Tibial artery (tissue), 4 donors: ENCODE measurements around the gene IL17RA.

Experiments
- DNase-seq, 2 donors: peaks; one replicate each; pipeline ENCODE4 v3.0.0-alpha.2; 2019
- H3K27ac ChIP-seq, 2 donors: fragments of 200-600 bp; sonication (generic) in 1 of 2; 1 replicate in 1 of 2; 2 replicates in 1 of 2; pipeline ENCODE4 v1.5.1; 2018 to 2019; ENCODE audit warnings: mild to moderate bottlenecking in 1 of 2
- H3K27me3 ChIP-seq, 2 donors: fragments of 200-600 bp; sonication (generic) in 1 of 2; one replicate each; pipeline versions ENCODE4 v1.5.1 to v1.6.0; 2016 to 2019
- H3K36me3 ChIP-seq, 3 donors: fragments of 200-600 bp; sonication (generic) in 2 of 3; one replicate each; pipeline ENCODE4 v1.5.1; 2016 to 2019; ENCODE audit warnings: mild to moderate bottlenecking in 2 of 3
- H3K4me1 ChIP-seq, 4 donors: fragments of 200-600 bp; sonication (generic) in 2 of 4; 1 replicate in 3 of 4; 2 replicates in 1 of 4; pipeline ENCODE4 v1.5.1; 2016 to 2019
- H3K4me3 ChIP-seq, 2 donors: fragments of 200-600 bp; sonication (generic) in 1 of 2; 1 replicate in 1 of 2; 2 replicates in 1 of 2; pipeline ENCODE4 v1.5.1; 2018 to 2019; ENCODE audit warnings: mild to moderate bottlenecking in 2 of 2
- H3K9me3 ChIP-seq, 3 donors: fragments of 200-600 bp; sonication (generic) in 1 of 3; one replicate each; pipeline ENCODE4 v1.5.1; 2016 to 2019
- intact Hi-C: fragments of 100-400 bp; cut with DNase I; formaldehyde crosslinking; loops from one replicate; pipeline ENCODE4 v1.15.0; 2023; ENCODE audit warnings: low total_unique reads
- TF ChIP-seq, protein P1 (sequence below), 2 experiments: fragments of 200-600 bp in 1 of 2; fragments of 450-650 bp in 1 of 2; IDR thresholded peaks; one replicate each; pipeline ENCODE4 v1.5.1; 2017 to 2019; ENCODE audit warnings: antibody characterized with exemption in 2 of 2, mild to moderate bottlenecking in 1 of 2, moderate library complexity in 1 of 2

Gene IL17RA

DNA sequence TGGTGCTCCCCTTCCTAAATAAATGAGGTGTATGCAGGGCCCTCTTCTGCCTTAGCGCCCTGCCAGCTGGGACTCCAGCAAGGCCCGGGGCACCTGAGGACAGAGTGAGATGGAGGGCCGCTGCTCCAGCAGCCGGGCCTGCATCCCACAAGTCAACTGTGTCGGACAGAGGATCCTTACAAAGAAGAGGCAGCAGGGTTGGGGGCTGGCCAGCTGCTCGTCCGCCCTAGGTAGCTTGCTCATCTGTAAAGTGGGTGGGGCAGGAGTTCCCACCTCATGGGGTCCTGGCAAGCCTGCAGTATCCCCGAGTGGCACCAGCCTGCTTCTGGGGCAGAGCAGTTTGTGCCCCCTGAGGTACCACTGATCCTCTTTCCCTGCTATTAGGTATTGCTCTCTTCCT is 28.8 kb downstream of the IL17RA start:
- H3K27me3 ChIP-seq: peaks cover 0 to 5% of the 10 kb centered on the region in 2 donors
- no peak for DNase-seq
- intact Hi-C loops: no loop called here
- peaks cover 11 to 16% (median 16%) of the 10 kb centered on the region in 3 donors for H3K36me3 ChIP-seq
- TF ChIP-seq, protein P1, sequence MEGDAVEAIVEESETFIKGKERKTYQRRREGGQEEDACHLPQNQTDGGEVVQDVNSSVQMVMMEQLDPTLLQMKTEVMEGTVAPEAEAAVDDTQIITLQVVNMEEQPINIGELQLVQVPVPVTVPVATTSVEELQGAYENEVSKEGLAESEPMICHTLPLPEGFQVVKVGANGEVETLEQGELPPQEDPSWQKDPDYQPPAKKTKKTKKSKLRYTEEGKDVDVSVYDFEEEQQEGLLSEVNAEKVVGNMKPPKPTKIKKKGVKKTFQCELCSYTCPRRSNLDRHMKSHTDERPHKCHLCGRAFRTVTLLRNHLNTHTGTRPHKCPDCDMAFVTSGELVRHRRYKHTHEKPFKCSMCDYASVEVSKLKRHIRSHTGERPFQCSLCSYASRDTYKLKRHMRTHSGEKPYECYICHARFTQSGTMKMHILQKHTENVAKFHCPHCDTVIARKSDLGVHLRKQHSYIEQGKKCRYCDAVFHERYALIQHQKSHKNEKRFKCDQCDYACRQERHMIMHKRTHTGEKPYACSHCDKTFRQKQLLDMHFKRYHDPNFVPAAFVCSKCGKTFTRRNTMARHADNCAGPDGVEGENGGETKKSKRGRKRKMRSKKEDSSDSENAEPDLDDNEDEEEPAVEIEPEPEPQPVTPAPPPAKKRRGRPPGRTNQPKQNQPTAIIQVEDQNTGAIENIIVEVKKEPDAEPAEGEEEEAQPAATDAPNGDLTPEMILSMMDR (IDR thresholded peaks at IDR 0.05): no peak
- H3K9me3 ChIP-seq: no peaks in the 10 kb centered on the region
- no peak overlapping the region for H3K27ac ChIP-seq
- no peaks in the 10 kb centered on the region for H3K4me1 ChIP-seq
- no peak overlapping the region for H3K4me3 ChIP-seq

DNA sequence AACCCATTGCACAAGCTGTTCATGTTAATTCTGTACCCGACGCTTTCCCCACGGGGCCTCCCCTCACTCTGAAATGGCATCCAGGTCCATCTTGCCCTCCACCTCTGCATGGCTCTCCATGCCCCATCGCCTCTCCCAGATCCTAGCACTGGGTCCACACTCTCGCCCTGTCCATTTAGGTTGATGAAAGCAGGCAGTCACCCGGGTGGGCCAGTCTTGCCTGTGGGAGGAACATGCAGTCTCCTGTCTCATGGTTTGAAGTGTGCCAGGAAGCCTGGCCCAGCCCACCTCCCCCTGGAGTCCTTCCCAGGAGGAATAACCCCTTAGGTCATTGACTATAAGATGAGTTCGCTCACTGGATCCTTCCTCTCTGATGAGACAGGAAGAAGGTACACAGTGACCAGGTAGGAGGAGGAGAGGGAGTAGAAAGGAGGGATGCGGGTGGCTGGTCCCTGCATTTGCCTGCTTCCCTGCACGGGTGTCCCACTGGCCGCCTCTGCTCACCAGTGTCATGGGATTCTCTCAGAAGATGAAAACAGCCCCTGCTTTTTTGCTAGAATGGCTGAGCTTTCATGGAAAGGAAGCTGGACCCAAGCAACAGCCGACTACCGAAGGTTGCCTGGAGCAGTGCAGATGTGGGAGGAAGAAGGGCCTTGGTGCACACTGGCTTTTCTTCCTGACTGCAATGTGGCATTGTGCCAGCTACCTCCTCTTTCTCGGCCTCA is 29.5 kb downstream of the IL17RA start:
- no peaks in the 10 kb centered on the region for H3K4me1 ChIP-seq
- H3K36me3 ChIP-seq: peaks cover 4 to 9% (median 8%) of the 10 kb centered on the region in 3 donors
- H3K4me3 ChIP-seq: no peak overlapping the region
- no peak for DNase-seq
- intact Hi-C loops: no loop called here
- no peaks in the 10 kb centered on the region for H3K9me3 ChIP-seq
- H3K27me3 ChIP-seq: peaks cover 0 to 12% of the 10 kb centered on the region in 2 donors
- H3K27ac ChIP-seq: no peak overlapping the region
- TF ChIP-seq, protein P1 (IDR thresholded peaks at IDR 0.05): no peak

DNA sequence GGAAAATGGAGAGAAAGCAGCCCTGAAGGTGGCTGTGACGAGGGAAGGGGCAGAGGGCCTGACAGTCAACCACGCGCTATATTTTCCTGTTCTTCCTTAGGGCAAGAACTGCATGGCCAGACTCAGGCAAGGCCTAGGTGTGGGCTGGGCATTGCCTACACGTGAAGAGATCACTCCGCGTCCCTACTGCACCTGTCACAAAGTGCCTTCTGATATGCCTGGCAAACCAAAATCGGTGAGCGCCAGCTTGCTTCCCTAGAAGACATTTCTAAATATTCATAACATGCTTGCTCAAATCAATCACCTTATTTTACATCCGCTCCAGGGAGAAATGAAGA is 30.1 kb downstream of the IL17RA start:
- no peaks in the 10 kb centered on the region for H3K9me3 ChIP-seq
- no peak overlapping the region for H3K27ac ChIP-seq
- no peak overlapping the region for H3K4me3 ChIP-seq
- H3K36me3 ChIP-seq: peaks cover 0 to 3% (median 3%) of the 10 kb centered on the region in 3 donors
- intact Hi-C loops: no loop called here
- H3K4me1 ChIP-seq: no peaks in the 10 kb centered on the region
- peaks cover 0 to 18% of the 10 kb centered on the region in 2 donors for H3K27me3 ChIP-seq
- TF ChIP-seq, protein P1 (IDR thresholded peaks at IDR 0.05): no peak
- no peak for DNase-seq

DNA sequence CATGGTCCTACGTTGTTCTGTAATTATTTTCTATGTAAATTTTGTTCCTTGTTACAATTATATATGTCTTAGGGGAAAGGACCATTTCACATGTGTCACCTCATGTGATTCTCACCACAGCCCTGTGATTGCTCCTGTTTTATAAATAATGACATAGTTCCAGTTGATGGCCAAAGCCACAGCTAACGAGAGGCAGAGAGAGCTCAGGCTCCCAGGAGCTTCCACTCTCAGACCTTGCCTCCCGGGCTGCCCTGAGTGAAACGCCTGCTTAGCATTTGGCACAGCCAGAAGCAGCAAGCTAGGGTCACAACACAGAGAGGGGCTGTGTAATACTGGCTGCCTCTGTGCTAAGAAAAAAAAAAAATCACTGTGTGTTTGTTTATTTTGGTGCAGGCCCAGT is 30.4 kb downstream of the IL17RA start:
- intact Hi-C loops: no loop called here
- H3K27me3 ChIP-seq: peaks cover 0 to 21% of the 10 kb centered on the region in 2 donors

DNA sequence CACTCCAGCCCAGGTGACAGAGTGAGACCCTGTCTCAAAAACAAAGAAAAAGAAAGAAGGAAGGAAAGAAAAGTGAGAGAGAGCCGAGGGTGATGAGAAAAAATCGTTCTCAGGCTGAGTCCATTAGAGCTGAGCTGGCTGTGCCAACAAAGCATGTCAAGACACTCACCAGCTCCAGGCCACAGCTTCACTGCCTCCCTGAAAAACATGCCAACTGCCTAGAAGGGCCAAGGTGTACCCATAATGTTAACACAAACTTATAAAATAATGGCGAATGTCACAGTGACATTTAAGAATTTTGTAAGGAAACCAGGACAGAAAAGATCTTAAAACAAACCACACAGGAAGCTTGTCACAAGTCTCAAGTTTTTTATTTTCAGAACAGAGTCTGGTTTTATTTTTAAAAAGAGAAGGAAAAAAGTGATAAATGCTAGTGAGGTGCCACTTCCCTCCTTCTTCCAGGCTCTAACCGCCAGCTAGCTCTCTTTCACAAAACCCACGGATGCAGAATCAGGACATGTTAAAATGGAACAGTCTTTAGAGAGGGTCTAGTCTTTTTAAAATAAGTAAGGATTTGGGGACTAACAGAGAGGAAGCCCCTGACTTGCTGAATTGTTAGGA is 31.3 kb downstream of the IL17RA start:
- H3K9me3 ChIP-seq: no peaks in the 10 kb centered on the region
- TF ChIP-seq, protein P1 (IDR thresholded peaks at IDR 0.05): no peak
- H3K27me3 ChIP-seq: peaks cover 0 to 28% of the 10 kb centered on the region in 2 donors
- H3K36me3 ChIP-seq: no peaks in the 10 kb centered on the region
- H3K27ac ChIP-seq: no peak overlapping the region
- no peak overlapping the region for H3K4me3 ChIP-seq
- intact Hi-C loops: no loop called here
- H3K4me1 ChIP-seq: peaks cover 0 to 10% (median 5%) of the 10 kb centered on the region in 4 donors
- no peak for DNase-seq

More for the DNA sequence above, 30.4 kb downstream of the IL17RA start:
- no peaks in the 10 kb centered on the region for H3K36me3 ChIP-seq
- no peak for DNase-seq
- TF ChIP-seq, protein P1 (IDR thresholded peaks at IDR 0.05): no peak
- no peaks in the 10 kb centered on the region for H3K9me3 ChIP-seq
- no peak overlapping the region for H3K4me3 ChIP-seq
- no peak overlapping the region for H3K27ac ChIP-seq
- peaks cover 0 to 1% (median 0%) of the 10 kb centered on the region in 4 donors for H3K4me1 ChIP-seq
